ENCODE results near the gene MYO1A. TPM values are rescaled to one million over a fixed set of nuclear protein-coding genes. Genes with fewer than 3 reads are reported as not detected.

Gene MYO1A
- total and polyA plus RNA-seq, 2 of the 13 experiments (the other 11 are each of a cell fraction or from before 2014, with no cell fraction given): 5.3 to 6.0 TPM

DNA sequence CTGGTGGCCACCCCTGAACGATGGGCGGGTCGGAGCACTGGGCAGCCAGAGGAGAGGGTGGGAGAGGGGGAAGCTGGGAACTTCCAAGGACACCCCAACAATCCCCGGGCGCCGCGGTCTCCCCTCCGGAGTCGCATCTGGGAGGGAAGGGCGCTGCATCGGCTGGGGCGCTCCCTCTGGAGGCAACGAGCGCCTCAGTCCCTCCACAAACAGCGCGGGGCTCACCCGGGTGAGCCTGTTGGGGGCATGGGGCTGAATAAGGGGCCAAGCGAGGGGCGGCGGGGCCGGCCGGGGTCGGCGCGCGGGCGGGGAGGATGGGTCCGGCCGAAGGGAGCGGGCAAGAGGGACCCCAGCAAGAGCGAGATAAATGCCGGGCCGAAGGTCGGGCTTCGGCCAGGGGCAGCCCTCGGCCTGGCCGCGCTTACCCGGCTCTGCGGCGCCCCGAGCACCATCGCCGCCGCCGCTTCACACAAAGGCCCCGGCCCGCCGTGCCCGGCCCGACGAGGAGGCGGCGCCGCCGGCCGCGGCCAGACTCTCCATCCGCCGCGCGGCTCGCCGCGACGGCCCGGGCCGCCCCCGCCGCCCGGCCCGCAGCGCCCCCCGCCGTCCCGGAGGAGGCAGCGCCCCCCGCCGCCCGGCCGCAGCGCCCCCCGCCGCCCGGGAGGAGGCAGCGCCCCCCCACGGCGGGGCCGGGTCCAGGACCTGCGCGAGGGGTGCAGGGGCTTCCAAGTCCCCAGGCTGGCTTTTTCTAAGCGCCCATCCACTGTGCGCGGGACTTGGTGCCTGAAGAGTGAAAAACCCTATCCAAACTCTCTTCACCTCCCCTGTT lies 43.7 kb downstream of the MYO1A start, which contains the start of gene ZBTB39 (continued):
- TF ChIP-seq RORA (CRISPR knock-in tag; IDR thresholded peaks at IDR 0.05): no peak
- no peak for TF ChIP-seq ZNF350 (CRISPR knock-in tag; IDR thresholded peaks at IDR 0.05; ENCODE audit: borderline replicate concordance, low read depth)
- TF ChIP-seq, protein P1, sequence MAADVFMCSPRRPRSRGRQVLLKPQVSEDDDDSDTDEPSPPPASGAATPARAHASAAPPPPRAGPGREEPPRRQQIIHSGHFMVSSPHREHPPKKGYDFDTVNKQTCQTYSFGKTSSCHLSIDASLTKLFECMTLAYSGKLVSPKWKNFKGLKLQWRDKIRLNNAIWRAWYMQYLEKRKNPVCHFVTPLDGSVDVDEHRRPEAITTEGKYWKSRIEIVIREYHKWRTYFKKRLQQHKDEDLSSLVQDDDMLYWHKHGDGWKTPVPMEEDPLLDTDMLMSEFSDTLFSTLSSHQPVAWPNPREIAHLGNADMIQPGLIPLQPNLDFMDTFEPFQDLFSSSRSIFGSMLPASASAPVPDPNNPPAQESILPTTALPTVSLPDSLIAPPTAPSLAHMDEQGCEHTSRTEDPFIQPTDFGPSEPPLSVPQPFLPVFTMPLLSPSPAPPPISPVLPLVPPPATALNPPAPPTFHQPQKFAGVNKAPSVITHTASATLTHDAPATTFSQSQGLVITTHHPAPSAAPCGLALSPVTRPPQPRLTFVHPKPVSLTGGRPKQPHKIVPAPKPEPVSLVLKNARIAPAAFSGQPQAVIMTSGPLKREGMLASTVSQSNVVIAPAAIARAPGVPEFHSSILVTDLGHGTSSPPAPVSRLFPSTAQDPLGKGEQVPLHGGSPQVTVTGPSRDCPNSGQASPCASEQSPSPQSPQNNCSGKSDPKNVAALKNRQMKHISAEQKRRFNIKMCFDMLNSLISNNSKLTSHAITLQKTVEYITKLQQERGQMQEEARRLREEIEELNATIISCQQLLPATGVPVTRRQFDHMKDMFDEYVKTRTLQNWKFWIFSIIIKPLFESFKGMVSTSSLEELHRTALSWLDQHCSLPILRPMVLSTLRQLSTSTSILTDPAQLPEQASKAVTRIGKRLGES (CRISPR knock-in tag; IDR thresholded peaks at IDR 0.05; ENCODE audit: borderline replicate concordance): no peak
- no peak for TF ChIP-seq SKI (IDR thresholded peaks at IDR 0.05; ENCODE audit: partially characterized antibody)
- no peak for TF ChIP-seq ZNF282 (IDR thresholded peaks at IDR 0.05; ENCODE audit: partially characterized antibody)
- TF ChIP-seq ZNF367 (CRISPR knock-in tag; IDR thresholded peaks at IDR 0.05; ENCODE audit: borderline replicate concordance): no peak
- no peak for TF ChIP-seq EEA1 (CRISPR knock-in tag; IDR thresholded peaks at IDR 0.05; ENCODE audit: borderline replicate concordance)
- TF ChIP-seq IRF2 (CRISPR knock-in tag; IDR thresholded peaks at IDR 0.05): no peak
- TF ChIP-seq ZNF503 (CRISPR knock-in tag; IDR thresholded peaks at IDR 0.05): no peak
- no peak for TF ChIP-seq ZNF24 (IDR thresholded peaks at IDR 0.05)
- TF ChIP-seq, protein P2, sequence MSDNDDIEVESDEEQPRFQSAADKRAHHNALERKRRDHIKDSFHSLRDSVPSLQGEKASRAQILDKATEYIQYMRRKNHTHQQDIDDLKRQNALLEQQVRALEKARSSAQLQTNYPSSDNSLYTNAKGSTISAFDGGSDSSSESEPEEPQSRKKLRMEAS (IDR thresholded peaks at IDR 0.05): peak; percentile 31; the same call in 1 of the 2 replicates
- no peak for TF ChIP-seq ZNF224 (CRISPR knock-in tag; IDR thresholded peaks at IDR 0.05)
- TF ChIP-seq NRL (CRISPR knock-in tag; IDR thresholded peaks at IDR 0.05; ENCODE audit: borderline replicate concordance): no peak
- TF ChIP-seq GFI1 (CRISPR knock-in tag; IDR thresholded peaks at IDR 0.05; ENCODE audit: borderline replicate concordance): no peak
- TF ChIP-seq, protein P3, sequence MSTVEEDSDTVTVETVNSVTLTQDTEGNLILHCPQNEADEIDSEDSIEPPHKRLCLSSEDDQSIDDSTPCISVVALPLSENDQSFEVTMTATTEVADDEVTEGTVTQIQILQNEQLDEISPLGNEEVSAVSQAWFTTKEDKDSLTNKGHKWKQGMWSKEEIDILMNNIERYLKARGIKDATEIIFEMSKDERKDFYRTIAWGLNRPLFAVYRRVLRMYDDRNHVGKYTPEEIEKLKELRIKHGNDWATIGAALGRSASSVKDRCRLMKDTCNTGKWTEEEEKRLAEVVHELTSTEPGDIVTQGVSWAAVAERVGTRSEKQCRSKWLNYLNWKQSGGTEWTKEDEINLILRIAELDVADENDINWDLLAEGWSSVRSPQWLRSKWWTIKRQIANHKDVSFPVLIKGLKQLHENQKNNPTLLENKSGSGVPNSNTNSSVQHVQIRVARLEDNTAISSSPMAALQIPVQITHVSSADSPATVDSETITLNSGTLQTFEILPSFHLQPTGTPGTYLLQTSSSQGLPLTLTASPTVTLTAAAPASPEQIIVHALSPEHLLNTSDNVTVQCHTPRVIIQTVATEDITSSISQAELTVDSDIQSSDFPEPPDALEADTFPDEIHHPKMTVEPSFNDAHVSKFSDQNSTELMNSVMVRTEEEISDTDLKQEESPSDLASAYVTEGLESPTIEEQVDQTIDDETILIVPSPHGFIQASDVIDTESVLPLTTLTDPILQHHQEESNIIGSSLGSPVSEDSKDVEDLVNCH (CRISPR knock-in tag; IDR thresholded peaks at IDR 0.05): no peak
- no peak for TF ChIP-seq SKIL (CRISPR knock-in tag; IDR thresholded peaks at IDR 0.05; ENCODE audit: borderline replicate concordance)

Data from HepG2 (cell line).